HL-60/S4 treated with phorbol 12-myristate 13-acetate at 8.2 ng/mL for 4 days and 3 days (cell line): ENCODE measurements around the gene NANOS1.
"Not testable (repeated sequence)": the region's sequence is repeated elsewhere in the genome, so short reads cannot be mapped to it uniquely, and the experiment has no call there.

Experiments used
- in situ Hi-C: fragments of 300-500 bp; cut with MboI; formaldehyde crosslinking; loops from 2 replicates; pipeline ENCODE4 v1.15.0; 2022; ENCODE audit warnings: low sequenced_read_pairs

NANOS1 gene

DNA sequence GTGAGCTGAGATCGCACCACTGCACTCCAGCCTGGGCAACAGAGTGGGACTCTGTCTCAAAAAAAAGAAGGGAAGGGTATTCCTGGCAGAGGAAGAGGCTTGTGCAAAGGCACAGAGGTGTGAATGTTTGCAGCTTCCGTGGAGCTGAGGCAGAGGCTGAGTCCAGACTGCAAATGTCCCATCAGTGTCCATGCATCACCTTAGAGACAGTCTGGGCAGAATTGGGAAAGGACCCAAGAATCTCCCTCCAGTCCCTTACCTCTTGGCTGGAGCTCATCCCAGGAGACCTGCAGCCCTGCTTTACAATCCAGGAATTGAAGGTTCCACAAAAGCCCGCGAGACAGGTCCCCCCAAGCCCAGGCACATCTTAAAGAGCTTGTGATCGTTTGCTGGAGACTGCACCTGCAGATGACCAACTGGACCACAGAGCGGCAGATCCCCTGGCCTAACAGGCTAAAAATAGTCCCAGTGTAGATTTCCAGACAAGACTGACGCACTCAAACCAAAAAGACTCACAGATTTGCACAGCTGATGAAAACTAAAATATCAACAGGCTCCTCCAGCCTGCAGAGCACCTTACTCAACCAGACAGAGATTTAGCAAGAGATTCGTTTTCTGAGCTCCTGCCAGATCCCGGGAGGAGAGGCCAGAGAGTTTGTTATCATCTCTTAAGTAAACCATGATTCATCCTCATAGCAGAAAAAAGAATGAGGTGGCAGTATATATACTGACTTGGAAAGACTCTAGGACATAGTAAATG is 22.9 kb upstream of the NANOS1 start:
- in situ Hi-C loops, result loop anchor here (25.0 kb wide), 1 partner anchor 444 kb away; no protein-coding TSS in a partner anchor

DNA sequence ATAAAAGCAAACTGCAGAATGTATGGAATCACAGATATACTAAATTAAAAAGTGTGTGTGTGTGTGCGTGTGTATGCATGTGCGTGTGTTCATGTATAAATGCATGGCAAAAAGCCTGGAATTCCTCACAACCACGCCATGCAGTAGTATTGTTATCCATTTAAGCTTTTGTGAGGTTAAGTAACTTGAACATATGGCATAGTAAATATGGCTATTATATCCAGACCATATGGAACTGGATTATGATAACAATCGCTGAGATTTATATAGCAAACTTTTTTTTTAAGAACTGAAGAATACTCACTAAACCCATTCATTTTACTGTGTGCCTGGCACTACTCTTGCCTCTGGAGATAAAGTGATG is 22.3 kb upstream of the NANOS1 start:
- in situ Hi-C loops, result loop anchor here (25.0 kb wide), 1 partner anchor 445 kb away; no protein-coding TSS in a partner anchor

DNA sequence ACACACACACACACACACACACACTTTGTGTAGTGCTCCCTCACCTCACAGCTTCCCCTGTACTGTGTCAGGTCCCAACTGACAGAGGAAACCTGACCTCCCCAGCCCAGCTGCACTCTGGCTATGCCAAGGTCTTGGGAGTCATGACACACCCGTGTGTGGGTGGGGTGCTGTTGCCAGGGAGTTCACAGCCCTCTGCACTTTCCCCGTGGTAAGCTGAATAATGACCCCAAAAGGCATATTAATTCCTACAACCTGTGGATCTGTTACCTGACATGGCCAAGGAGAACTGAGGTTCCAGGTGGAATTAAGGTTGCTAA is 8.9 kb upstream of the NANOS1 start:
- in situ Hi-C loops, result loop anchor here (25.0 kb wide), 1 partner anchor 458 kb away; no protein-coding TSS in a partner anchor

DNA sequence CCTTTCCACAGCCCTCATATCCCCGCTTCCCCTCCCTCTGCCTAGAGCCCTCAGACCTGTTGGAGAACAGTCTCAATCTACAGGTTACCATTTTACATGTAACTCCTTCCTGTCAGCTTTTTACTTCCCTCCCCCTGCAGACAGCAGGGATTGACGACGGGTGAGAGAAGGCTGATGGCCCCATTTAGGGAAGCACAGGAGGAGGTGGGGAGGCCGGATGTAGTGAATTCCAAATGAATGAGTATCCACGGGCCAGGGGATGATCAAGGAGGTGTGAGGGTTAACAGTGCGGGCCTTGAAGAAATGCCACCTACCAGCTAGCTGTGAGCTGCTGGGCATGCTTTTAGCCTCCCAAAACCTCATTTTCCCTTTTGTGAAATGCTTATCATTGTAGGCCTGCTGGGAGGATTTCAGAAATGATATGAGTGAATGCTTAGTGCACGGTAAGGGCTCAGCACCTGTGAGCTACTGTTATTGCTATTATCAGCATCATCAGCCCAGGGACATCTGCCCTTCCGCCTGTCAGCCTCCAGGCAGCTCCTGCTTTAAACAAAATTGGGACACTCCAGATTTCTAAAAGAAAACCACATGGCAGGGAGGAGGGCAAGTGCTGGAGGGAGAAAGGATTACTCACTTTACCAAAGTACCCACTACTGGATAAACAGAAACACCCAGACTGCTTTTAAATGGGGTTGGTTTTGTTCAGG is 6.5 kb upstream of the NANOS1 start:
- in situ Hi-C loops, result loop anchor here (25.0 kb wide), 1 partner anchor 461 kb away; no protein-coding TSS in a partner anchor

DNA sequence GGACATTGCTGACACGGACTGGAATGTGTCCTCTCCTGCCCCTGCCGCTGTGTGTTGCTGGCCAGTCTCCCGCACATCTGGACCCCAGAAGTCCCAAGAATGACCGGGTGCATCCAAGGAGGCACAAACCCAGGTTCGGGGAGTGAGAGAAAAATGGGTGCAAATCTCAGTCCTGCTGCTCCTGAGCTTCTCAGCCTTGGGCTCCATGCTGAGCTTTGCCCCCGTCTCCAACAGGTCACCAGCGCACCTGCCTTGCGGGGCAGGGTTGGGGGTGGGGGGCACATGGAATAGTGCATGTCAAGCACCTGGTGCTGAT is 6.0 kb upstream of the NANOS1 start:
- in situ Hi-C loops, result loop anchor here (25.0 kb wide), 1 partner anchor 461 kb away; no protein-coding TSS in a partner anchor

DNA sequence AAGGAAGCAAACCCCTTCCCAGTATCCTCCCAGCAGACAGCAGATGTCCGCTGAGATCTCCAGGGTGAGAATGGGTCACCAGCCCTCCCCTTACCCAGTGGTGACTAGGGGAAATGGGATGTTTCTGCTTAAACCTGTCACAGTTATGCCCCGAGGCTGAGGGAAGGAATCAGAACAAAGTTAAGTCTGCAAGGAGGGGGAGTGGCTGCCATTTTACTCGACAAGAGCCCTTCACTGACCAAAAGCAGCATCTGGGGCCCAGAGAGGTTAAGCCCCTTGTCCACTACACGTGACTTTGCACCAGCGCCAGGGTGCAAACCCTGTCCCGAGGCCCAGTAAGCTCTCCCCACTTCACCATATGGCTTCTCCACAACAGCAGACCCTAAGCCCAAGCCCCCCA is 4.6 kb upstream of the NANOS1 start:
- in situ Hi-C loops, result loop anchor here (25.0 kb wide), 1 partner anchor 463 kb away; no protein-coding TSS in a partner anchor

DNA sequence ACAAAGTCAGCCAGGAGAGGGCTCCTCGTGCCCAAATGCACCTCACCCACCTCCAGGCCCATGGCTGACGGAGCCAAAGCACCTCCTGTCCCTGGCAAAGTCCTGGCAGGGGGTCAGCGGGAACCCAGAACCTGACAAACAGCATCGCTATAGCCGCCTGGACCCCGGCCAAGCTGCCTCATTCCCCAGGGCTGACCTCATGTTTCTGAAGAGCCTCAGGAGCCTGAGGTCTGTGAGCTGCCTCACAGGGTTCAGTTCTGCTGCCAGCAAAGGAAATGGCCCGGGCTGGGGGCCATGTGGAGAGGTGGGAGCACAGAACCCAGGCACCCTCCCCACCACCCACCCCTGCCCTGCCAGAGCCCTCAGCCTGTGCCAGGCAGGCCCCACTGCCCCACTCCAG is 4.2 kb upstream of the NANOS1 start:
- in situ Hi-C loops, result no loop called here

DNA sequence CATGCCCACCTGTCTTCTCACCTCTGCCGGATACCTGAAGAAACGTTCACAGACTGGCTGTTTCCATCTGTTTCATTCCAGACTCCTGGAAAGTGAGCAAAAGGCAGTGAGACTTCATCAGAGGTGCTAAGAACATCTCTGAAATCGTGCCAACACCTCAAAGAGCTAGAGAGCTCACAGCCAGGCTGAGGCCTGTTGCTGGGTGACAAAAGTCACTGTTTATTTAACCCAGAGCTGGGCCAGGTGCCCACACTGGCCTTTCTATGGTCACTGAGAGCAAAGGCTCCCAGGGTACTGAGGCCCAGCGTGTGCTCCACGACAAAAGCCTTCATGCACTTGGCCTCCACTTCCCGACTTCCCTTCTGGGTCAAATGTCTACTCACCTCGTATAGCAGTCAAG is 3.7 kb upstream of the NANOS1 start:
- in situ Hi-C loops, result no loop called here

DNA sequence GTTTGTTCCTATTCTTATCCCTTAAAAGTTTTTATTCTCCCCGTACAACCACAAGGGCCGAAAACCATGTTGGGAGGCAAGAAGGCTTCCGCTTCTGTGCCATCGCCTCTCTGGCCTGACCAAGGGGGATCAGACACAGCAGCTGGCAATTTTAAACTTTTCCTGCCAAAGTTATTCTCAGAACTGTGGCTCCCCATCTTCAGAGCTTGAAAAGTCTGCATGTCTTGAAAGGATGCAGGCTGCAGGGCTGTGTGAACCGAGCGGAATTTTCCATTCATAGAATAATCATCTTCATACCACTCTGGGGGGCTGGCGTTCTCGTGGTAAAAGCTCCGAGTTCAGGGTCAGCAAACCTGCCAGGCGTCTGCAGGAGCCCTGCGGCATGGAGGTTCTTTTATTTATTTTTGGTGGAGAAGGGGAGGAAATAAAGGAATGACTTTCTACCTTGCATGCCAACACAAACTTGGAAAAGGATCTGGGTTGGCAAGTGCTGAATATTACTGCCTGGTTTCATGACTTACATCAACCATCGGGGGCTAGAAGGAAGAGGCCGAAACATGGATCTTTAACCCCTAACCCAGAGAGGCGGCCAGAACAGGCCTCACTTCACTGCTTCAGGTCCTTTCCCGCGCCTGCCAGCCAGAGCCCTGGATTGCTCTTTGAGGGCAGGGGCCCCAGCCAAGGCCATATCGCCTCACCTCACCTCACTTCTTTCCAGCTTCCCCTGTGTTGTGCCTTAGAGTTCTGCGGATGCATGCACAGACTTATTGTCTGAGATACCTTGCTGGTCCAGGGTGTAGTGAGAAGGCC is 3.0 kb upstream of the NANOS1 start:
- in situ Hi-C loops, result no loop called here

DNA sequence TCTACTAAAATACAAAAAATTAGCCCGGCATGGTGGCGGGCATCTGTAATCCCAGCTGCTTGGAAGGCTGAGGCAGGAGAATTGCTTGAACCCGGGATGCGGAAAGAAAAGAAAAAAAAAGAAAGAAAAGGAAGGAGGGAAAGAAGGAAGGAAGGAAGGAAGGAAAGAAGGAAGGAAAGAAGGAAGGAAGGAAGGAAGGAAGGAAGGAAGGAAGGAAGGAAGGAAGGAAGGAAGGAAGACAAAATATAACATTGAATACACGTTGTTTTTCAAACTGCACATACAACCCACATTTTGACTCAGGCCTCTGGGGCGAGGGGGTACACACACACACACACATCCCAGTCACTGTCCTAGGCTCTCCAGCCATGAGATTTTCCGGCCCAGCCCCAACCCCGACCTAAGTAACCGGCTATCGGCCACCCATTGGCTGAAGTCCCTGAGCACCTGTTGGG is 1.0 kb upstream of the NANOS1 start:
- in situ Hi-C loops, result not testable (repeated sequence)

DNA sequence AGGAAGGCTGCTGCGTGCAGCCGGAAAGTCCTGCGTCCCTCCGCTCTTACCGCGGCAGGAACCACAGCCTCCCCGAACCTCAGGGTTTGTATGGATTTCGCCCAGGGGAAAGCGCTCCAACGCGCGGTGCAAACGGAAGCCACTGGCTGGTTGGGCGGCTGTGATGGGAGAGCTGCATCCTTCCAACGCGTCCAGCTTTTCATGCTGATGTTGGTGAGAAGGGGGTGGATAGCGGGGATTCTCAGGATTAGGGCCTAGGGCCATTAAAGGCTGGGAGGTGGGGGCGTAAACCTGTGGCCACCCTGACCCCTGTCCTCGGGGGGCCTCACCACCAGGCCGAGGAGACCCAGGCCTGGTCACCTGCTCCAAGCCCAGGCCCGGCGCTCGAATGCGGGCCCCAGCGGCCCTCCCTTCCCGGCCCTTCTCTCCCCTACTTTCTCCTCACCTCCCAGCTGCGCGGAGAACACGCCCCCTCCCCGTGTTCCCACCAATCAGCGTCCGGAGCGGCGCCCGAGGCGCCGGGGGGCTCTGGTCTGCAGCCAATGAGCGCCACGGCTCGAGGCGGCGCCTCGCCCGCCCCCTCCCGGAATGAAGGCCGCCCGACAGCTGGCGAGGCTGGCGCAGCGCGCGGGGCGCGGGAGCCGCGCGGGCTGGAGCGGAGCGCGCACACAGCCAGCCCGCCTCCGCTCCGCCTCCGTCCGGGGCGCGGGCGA is 458 bp upstream of the NANOS1 start:
- in situ Hi-C loops, result no loop called here

DNA sequence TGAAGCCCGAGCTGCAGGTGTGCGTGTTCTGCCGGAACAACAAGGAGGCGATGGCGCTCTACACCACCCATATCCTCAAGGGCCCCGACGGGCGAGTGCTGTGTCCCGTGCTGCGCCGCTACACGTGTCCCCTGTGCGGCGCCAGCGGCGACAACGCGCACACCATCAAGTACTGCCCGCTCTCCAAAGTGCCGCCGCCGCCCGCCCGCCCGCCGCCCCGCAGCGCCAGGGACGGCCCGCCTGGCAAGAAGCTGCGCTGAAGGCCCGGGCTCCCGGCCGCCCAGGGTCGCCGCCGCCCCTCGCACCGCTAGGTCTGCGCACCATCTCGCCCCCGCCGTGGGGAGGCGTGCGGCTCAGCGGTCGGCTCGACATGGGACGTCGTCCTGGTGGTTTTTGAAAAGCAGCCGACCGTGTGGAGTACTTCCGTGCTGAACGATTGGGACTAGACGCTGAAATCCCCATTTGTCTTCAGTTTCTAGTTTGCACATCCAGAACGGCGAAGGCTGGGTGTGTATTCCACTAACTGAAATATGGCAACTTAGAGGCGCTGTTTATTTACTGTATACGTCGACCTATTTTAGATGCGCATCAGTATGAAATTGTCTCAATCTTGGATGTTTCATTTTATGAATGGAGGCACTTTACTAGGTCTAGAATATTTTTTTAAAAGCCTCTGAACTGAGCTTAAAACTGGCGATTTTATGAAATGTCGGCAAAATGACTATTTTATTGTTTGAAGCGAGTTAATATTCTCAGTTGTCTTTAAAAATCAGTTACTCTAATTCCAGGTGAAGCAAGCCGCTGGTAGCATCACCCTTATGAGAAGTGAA is 1.1 kb downstream of the NANOS1 start:
- in situ Hi-C loops, result no loop called here

DNA sequence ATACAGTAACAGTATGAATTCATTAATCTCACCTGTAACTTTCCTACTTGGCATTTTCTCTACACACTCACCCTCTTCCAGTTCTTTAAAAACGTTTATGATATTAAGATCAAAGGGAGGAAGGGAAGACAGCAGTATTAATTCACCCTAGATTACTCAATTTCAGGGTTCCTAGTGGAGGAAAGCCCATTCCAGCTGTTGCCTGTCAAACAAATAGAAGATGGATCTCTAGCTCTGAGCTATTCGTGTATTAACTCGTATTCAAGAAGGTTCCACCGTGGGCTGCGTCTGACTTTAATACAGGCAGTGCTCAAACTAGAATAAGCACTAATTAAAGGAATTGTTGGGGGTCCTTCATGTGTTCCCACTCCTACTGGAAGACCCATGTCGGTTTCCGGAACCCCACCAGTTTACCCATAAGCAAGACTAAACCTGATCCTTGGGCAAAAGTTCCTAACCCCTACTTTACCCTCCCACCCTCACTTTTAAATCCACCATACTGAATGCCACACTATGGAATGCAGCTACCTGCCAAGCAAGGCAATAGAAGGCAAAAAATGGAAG is 2.1 kb downstream of the NANOS1 start:
- in situ Hi-C loops, result no loop called here

DNA sequence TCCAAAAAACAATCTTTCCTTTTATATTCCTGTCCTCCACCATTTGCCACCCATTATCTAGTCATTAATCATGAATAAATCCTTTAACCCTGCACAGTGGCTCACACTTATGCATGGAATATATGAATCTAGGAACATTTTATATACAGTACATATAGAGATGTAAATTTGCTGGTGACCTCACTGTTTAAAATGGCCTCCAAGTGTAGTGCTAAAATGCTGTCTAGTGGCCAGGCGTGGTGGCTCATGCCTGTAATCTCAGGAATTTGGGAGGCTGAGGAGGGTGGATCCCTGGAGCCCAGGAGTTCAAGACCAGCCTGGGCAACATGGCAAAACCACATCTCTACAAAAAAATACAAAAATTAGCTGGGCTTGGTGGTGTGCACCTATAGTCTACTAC is 9.6 kb downstream of the NANOS1 start:
- in situ Hi-C loops, result no loop called here

DNA sequence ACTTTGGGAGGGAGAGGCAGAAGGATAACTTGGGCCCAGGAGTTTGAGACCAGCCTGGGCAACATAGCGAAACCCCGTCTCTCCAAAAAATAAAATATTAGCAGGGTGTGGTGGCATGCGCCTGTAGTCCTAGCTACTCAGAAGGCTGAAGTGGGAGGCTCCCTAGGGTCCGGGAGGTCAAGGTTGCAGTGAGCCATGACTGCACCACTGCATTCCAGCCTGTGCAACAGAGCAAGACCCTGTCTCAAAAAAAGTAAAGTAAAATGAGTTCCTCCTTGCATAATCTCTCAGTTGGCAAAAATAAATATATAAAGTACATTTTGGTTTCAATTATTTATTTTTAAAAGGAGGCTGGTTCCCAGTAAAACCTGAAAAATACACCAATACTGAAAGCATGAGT is 11.8 kb downstream of the NANOS1 start:
- in situ Hi-C loops, result no loop called here

DNA sequence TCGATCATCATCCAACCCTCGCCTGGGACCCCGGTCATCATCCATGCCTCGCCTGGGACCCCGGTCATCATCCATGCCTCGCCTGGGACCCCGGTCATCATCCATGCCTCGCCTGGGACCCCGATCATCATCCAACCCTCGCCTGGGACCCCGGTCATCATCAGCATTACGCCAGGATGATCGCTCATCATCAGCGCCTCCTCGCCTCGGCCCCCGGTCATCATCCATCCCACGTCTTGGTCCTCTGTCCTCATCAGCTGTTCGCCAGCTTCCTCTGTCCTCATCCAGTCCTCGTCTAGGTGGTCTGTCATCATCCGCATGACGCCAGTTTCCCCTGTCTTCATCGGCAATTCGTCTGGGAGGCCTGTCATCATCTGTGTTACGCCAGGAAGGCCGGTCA is 12.7 kb downstream of the NANOS1 start:
- in situ Hi-C loops, result no loop called here

DNA sequence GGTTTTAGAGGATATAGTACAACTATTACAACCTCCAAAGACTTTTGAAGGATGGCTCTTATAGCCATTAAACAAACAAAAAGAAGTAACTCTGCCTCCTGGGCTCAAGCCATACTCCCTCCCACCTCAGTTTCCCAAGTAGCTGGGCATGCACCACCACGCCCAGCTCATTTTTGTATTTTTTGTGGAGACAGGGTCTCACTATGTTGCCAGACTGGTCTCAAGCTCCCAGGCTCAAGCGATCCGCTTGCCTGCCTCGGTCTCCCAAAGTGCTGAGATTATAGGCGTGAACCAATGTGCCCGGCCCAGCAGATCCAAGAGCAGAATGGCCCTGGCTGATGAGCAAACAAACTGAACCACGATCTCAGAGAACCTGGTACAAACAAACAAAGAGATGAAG is 16.0 kb downstream of the NANOS1 start:
- in situ Hi-C loops, result no loop called here

DNA sequence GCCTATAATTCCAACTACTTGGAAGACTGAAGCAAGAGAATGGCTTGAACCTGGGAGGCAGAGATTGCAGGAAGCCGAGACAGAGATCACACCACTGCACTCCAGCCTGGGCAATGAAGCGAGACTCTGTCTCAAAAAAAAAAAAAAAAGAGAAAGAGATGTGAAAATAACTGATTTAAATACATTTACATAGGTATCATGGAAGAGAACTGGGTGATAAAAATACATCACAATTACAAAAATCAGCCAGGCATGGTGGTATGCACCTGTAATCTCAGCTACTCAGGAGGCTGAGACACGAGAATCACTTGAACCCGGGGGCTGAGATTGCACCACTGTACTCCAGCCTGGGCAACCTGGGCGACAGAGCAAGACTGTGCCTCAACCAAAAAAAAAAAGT is 19.8 kb downstream of the NANOS1 start:
- in situ Hi-C loops, result no loop called here

DNA sequence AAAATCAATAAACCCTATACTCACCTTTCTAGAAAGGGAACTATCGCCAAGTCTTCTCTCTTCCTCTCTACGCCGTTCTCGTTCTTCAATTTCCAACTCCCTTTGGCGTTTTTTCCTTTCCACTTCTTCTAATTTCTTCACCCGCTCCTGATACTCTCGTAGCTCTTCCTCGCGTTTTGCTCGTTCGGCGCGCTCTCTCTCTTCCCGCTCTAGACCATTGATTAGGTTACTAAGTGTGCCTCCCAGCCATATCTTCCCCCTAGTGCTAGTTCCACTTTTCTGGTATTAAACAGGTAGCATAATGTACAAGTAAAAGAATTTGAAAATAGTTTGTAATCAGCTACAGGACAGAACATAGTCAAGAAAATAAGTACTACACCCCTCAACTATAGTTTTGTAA is 20.3 kb downstream of the NANOS1 start:
- in situ Hi-C loops, result no loop called here

DNA sequence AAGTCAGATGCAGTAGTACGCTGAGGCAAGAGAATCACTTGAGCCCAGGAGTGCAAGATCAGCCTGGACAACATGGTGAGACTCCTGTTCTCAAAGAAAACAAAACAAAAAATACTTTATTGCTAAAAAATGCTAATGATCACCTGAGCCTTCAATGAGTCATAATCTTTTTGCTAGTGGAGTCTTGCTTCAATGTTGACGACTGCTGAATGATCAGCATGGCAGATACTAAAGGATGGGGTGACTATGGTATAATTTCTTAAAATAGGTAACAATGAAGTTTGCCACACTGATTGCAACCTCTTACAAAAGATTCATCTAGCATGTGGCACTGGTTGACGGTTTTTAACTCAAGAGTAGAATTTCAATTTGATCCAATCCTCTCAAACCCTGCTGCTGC is 22.3 kb downstream of the NANOS1 start:
- in situ Hi-C loops, result no loop called here
